Stimulated activated naive CD4-positive, alpha-beta T cell treated with Interleukin-2 at 50 U/mL for 16 hours (primary cell): Measurements from ENCODE around the gene CAB39L.
A peak's percentile ranks its signal among the peaks of the same experiment; 100 is the strongest.
"Not testable (repeated sequence)": the region's sequence is repeated elsewhere in the genome, so short reads cannot be mapped to it uniquely, and the experiment has no call there.

Experiments
- DNase-seq: peaks from one replicate; lab custom pipeline; 2025; lab: John Stamatoyannopoulos, UW

CAB39L gene

DNA sequence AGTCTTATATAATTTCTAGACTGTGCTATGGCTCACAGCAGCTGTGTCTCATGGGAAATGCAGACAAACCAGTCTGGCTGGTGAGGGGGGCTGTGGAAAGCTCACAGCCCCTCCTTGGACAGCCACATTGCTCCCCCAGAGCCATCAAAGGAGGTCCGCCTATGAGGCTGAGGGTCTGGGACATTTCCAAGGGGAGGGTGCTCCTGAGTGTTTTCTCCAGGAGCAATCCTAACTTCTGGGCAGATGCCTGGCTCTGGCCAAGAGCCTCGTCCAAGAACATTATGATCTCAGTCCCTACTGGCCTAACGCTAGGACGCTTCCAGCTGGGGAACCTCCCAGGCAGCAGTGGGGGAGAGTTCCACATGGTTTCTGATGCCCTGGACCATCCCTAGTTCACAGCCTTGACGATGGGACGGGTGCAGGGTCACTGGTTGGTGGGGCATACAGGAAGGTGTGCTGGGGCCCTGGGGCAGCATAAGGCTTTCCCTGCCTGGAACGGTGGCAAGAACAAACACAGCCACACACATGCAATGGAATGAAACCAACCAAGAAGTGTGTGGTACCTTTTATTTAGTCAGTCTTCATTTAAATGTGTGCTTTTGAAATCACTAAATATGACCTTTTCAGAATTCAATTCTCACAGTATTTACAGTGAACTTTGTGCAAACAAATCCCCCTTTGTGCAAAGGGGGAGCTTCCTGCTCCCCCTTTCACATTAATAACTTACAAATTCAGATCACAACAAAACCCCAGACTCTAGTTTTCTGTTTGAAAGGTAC is 135.6 kb downstream of the CAB39L start:
- no peak for DNase-seq

DNA sequence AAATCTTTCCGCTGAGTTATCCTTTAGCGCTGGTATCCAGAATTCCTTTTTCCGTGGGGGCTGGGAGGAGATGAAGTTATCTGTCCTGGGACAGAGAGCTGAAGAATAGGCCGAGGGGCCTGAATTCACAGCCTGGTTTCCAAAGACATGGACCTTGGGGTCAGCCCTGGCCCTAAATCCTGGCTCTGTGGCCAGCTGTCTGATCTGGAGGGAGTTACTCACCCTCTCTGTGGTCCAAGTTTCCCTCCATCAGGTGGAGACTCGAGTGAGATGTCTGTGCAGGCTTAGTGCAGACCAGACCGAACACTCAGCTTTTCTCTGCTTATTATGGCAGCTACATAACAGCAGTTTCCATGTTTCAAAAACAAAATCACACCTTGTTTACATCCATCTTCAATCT is 136.5 kb downstream of the CAB39L start:
- no peak for DNase-seq

DNA sequence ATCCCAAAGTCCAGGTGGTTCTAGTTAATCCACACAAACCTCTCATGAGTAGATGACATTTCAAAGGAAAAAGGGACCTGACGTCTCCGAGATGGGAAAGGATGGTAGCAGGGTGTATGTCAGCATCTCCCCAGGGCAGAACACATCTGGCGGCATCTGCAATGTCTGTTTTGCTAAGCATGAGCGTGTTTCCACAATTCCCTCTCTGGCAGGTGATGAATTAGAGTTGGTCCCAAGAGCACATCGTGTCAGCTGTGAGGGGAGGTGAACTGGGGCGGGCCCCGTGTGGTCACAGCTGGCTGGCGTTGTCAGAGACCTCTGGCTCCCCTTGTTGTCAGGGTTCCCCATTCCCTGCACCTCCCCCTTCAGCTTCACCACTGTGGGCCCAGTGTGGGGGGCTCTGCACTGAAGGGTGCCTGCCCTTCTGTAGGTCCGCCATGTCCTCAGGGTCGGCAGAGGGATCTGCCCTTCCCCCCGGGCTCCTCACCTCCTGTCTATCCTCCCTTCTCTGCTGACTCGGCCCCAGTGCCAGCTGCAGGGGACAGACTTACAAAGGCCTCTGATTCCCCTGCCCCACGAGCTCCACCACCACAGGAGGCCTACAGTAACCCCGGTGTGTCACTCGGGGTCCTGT is 138.0 kb downstream of the CAB39L start:
- DNase-seq, result no peak

DNA sequence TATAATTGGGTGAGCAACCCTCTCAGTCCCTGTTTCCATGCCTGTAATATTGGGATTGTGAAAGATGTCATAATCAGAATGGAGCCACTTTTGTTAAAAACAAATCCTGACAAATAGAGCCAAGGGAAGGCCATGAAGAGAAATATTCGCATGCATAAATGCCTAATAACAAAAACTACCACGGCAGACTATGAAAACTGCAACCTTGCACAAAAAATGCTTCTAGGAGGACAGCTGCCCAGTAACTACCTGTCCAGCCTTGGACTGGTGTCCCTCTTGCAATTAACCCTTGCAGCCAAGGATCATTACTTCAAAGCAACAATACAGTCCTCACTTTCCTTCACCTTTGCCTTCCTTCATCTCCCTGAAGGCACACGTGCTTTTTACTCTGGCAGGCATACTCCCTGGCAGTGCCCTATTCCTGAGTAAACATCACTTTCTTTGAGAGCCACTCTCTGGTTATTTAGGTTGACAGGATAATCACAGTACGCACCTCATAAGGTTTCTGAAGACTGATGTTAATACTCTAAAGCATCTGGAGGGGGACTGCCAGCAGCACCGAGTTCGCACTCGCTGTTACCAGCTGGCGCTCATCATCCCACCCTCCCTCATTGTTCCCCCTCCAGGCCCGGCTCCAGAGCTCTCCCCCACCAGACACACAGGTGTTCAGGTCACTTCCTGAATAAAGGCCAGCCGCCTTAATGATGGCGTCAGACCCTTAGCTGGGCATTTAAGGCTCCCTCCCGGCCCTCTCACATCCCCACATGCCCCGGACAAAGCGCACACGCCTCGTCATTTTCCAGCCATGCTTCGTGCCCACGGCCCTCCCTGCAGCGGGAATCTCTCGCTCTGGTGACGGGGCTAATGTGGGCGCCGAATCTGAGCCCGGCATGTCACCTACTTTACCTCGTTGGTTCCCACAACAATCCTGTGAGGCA is 138.8 kb downstream of the CAB39L start:
- DNase-seq, result no peak

DNA sequence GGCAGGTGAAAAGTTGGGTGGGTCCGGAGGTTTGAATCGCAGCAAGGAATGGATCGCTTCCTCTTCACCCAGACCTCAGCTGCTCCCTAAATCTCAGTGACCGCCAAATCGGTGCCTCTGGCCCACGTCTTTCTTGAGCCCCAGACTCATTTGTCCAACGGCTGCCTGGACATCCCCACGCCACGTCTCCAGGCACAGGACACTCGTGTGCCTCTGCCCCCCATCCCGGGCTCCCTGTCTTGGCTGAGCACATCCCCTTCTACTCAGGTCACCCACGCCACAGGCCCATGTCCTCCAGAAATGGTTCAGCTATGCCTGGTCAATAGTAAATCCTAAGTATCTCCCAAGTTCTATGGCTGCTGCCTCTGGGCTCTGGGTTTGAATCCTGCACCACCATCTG is 139.5 kb downstream of the CAB39L start:
- no peak for DNase-seq

DNA sequence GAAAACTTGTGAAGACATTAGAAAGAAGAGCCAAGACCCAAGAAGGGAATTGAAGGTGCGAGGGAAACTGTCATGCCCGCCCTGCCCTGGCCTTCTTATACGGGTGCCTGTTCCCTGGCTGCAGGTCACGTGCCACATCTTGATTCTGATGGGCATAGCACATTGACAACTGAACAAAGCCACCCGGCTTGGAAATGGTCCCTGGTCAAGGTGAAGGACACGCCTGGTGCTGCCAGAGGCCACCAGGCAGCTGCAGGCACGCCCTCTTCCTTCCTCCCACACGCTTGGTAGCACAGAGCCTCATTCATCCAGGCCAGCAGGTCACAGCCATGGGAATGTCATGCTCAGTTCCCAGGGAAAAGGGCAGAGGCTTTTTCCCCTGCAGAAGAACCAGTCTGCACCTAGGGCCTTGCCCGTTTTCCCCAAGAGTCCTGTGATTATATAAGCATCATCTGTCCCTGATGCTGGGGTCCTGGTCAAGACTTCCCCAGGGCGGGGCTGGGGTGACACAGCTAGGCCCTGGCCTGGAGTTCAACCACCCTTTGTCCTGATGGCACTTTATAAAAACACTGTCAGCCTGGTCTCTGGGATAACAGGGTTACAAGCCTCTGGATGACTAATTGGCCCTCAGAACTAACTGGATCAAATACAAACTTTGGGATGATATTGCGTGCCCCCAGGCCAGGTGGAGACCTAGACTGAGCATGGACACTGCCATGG is 140.2 kb downstream of the CAB39L start:
- DNase-seq, result no peak

DNA sequence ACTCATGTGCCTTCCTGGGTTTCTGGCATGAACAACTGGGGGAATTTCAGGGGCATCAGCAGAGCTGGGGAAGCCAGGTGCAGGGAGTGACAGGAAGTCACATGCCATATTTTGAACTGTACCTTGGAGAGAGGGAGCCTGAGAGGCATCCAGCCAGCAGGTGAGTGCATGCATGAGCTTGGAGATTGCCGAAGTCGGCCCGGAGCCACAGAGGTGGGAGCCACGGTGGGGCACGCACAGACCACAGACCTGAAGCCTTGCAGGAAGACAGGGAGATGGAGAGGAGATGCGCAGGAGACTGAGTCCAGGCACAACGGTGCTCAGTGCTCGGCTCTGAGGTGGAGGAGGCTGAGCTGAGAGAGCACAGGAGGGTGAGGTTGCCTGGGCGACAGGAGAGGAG is 141.0 kb downstream of the CAB39L start:
- DNase-seq, result no peak

DNA sequence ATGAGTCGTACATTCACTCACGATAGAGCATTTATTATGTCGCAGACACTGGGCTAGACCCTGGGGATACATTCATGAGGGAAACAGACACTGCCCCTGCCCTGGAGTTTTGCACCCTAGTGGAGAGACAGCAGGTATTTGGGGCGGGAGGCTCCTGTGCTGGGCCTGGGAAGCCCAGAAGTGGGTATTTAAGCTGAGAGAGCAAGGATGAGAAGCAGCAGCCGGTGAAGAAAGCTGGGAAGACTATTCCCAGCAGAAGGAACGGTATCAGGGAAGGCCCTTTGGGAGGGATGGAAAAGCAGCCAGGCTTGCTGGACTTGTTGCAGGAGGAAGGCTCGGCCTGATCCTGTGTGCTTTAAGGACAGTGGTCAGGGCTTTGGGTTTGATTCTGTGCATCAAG is 141.6 kb downstream of the CAB39L start:
- no peak for DNase-seq

DNA sequence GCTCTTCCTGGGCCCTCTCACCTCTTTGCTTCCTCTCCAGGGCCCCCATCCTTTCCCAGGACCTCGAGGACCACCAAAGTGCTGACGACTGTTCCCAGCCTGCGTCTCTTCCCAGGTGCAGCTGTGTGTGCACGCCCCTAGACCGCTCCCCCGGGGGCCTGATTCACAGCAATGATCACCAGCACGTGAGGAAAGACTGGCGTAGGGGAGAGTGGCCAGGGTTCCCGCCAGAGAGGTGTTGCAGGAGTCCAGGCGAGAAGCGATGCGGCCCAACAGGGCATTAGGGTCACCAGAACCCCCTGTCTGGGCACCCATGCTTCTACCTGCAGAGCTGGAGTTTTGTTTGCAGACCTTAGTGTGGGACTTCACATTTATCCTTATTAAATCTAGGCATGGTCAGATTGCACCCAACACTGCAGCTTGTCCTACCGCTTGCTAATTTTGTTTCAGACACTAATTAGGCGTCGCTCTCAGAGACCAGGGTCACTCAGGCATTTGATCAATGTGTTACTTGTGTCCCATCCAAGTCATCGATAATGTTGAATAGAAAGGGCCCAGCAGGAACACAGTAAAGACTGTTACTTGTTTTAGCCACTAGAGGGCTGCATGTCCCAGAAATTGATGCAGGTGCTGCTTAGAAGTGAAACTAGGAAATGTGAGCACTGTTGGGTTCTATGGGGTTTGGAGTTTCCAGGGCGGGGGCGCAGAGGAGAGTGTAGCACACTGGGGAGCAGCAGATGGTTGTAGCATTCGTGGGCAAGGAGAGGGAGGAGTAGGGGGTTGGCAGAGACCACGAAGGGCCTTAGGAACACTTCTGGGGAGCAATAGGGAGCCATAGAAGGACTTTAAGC is 142.9 kb downstream of the CAB39L start:
- DNase-seq, result peak; percentile 60

DNA sequence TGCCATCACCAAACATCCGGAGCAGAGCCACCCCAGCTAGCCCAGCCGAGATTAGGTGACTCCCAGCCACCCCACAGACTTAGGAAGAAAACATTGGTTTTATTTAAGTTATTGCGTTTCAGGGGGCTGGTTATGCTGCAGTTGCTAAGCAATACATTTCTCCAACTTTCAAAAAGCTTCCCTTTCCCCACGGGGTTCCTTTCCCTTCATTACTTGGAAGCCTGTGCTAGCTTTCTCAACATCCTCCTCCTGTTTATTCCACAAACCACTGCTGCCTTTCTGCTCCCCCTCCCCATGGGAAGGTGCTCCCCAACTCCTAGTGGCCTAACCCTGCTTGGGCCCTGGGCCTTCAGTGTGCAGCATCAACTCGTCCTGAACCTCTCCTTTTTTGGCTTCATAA is 143.6 kb downstream of the CAB39L start:
- no peak for DNase-seq

DNA sequence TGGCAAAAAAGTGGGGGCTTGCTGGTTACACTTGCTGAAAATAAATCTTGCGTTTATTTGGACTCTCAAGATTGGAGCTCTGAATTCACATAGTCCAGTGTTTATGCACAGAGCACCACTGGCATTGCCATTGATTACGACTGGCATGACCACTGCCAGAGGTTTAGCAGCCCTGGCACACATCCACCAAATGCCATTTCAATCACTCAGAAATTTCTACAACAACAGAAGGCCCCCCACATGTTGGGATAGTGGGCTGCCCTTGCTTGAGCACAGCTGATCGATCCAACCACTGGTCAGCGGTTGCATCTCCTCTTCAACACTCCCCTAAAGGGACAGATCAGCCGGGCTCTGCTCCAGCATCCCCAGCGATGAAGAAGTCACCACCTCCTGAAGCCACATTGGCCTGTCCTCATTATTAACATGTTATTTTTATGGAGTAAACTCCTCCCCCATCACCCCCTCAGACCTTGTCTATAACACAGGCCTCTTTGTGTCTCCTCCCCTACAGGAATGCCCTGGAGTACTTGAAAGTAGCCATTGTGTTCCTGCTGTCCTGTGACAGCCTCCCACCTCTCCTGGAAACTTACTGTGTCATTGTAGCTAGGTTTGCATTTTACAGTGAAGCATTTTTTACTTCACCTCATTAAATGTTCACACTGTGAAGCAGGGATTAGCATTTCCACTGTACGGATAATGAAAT is 144.8 kb downstream of the CAB39L start:
- no peak for DNase-seq

DNA sequence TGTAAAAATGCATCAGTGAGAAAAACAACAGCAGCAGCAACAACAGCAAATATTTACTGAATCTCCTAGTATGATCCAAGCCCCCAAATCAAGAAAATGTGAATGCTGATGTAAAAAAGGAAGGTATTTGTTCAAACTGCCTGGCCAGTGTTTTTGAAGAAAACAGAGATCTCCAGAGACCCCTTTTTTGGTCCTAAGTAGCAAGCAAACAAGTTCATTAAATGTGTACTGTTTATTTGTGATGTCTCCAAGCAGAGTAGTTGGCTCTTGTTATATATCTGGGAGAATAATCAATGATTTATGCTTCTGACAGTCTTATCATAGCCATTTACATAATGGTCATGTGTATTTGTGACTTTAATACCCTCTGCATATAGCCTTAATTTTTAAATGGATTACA is 145.4 kb downstream of the CAB39L start:
- DNase-seq, result no peak

DNA sequence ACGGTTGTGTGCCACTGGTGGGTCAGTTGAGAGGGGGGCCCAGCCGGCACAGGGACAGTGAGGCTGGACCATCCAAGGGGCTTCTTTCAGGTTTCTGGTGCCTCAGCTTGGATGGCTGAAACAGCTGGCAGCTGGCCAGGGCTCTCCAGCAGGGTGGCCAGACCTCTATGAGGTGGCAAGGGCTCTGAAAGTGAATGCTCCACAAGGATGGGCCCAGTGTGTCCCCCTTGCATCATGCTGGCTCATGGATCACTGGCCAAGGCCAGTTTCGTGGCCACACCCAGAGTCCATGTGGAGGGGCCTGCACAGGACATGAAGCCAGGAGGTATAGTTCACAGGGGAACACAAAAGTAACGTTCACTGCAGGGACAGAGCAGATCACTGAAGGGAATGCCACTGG is 146.5 kb downstream of the CAB39L start:
- DNase-seq, result no peak

DNA sequence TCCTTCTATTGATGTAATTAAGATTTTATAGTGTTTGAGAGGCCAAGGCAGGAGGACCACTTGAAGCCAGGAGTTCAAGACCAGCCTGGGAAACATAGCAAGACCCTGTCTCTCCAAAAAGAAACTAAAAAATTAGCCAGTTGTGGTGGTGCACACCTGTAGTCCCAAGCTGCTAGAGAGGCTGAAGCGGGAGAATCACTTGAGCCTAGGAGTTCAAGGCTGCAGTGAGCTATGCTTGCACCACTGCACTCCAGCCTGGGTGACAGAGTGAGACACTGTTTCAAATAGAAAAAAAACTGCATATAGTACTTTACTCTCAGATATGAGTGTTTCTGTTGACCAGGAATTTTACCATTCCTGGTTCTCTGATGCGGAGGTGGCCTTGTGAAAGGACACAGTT is 147.2 kb downstream of the CAB39L start:
- no peak for DNase-seq

DNA sequence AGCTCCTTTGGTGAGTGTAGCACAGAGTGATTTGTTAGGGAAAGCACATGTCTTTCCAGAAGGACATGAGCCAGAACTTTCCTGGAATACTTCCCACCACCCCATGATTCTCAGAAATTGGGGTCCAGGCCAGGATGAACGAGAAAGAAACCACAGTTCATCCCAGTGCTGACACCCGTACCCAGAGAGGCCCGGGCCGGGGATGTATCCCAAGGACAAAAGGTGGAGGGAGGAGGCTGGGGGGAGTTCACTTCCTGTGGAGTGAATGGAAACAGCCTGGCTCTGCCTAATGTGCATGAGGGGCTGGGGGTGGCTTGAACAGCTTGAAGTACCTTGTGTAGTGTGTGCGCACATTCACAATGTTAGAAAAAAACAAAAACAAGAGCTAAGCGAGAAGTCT is 148.6 kb downstream of the CAB39L start:
- no peak for DNase-seq

DNA sequence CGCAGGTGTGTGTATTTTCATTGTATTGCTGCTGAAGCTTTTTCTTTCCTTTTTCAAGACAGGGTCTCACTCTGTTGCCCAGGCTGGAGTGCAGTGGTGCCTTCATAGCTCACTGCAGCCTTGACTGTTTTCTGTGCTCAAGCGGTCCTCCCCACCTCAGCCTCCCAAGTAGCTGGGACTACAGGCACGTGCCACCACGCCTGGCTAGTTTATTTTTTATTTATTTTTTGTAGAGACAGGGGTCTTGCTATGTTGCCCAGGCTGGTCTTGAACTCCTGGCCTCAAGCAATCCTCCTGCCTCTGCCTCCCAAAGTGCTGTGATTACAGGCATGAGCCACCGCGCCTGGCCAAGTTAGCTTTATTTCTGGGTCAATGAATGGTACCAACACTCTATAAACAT is 149.1 kb downstream of the CAB39L start:
- DNase-seq, result not testable (repeated sequence)

DNA sequence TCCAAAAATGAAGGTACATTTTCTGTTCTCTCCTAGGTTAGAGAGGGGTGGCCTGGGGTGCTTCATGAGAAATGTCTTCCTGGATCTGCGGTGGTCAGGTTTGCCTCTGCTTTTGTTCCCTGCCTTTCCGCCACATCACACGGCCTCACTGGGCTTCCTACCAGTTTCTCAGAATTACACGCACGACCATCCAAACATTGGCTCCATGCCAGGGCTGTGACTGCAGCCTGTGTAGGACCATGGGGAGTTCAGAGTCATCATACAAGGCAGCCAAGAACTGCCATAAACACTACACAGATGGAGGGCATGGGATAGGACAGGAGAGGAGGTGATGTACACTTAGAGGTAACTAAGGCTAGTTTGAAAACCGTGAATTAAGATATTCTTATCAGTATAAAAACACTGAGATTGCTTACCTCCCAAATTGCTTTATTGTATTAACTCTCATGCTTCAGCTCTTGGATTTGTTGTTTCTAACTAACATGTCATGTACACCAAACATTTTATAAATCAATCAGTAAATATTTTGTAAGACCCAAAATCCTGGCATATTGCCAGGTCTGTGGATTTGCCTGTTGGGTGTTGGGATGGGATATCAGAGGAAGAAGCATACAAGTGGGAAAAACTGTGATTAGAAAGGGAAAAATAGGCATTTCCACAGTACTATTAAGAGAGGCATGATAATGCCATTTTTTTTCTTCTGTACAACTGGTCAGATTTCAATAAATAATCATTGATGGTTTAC is 150.9 kb downstream of the CAB39L start:
- no peak for DNase-seq

DNA sequence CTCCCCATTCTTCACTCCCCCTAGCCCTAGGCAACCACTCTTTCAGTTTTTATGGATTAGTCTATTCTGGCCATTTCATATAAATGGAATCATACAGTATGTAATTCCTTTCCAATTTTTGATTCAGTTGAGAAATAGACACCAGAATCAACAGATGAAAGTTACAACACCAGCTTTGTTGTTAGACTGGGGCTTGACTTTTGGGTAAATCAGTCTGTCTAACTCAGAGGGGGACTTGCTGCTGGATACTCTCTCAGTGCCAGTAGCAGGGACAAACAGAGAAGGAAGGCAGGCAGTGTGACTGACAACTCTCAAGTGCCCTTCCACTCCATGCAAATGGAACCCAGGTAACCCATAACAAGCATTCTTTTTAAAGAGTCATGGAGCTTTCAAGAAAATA is 155.4 kb downstream of the CAB39L start:
- no peak for DNase-seq

DNA sequence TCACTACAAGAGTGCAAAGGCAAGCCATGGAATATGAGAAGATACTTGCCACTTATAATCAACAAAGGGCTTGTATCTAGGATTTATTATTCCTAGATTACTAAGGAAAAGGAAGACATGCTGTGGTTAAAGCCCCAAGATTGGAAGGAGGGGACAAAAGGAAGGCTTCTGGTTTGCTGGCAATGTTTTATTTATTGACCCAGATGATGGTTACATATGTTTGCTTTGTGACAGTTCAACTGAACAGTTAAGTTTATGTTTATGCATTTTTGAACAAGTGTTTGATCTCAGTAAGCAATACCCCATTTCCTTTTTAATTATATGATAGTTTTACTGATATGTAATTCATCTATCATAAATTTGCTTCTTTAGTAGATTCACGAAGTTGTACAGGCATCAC is 155.9 kb downstream of the CAB39L start:
- no peak for DNase-seq

DNA sequence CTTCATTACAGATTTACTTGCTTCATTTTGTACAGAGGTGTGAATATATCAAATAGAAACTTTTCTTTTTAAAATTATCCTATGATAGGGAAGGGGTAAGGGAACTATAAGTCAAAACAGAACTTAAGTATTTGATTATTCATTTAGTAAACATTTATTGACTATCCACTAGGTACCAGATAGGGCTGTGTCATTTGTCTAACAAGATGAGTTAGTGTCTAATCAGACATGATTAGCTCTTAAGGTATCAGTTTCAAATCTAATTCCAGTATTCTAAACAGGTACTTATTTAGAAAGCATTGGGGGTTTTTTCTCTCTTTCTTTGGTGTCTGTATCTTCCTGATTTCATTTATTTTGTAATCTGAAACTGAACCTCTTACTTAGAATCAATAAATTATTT is 164.0 kb downstream of the CAB39L start:
- DNase-seq, result no peak
